Tibial nerve (tissue), 4 donors: Measurements from ENCODE around the gene PELI2.

Experiments used
- CTCF ChIP-seq, 5 experiments: fragments of 200-600 bp in 3 of 5; fragments of 450-650 bp in 2 of 5; sonication (generic) in 3 of 5; IDR thresholded peaks; one replicate each; pipeline ENCODE4 v1.5.1; 2016 to 2019; ENCODE audit warnings: antibody characterized with exemption in 5 of 5, mild to moderate bottlenecking in 3 of 5, moderate library complexity in 2 of 5
- EP300 ChIP-seq, 2 donors: sonication (generic); formaldehyde crosslinking; IDR thresholded peaks; one replicate each; pipeline ENCODE4 v1.6.1; 2017; ENCODE audit warnings: antibody characterized with exemption in 2 of 2, mild to moderate bottlenecking in 1 of 2
- POLR2A ChIP-seq, 2 donors: fragments of 450-650 bp; IDR thresholded peaks; one replicate each; pipeline ENCODE4 v1.6.1; 2017; ENCODE audit warnings: antibody characterized with exemption in 2 of 2, mild to moderate bottlenecking in 2 of 2, moderate library complexity in 2 of 2

- TF ChIP-seq EP300 (IDR thresholded peaks at IDR 0.05) (no peak), CTCF (IDR thresholded peaks at IDR 0.05) (no peak), POLR2A (IDR thresholded peaks at IDR 0.05) (no peak)
Measured at GRCh38 chr14:56274556-56274955, 156.3 kb downstream of the PELI2 start.
